Endodermal cell (in vitro differentiated cells): ENCODE results near the gene NAALADL2. TPM values are rescaled to one million over a fixed set of nuclear protein-coding genes. Genes with fewer than 3 reads are reported as not detected.

Experiments used
- DNase-seq: peaks from one replicate; pipeline ENCODE4 v3.0.0-alpha.2; 2017
- H3K27ac ChIP-seq: 2 replicates; pipeline ENCODE4 v1.5.1; 2013; ENCODE audit warnings: mild to moderate bottlenecking, low read depth, low read length, moderate library complexity
- H3K27me3 ChIP-seq: 2 replicates; pipeline ENCODE4 v1.6.1; 2013; ENCODE audit warnings: mild to moderate bottlenecking, low read length, moderate library complexity; ENCODE audit not compliant: insufficient read depth, control insufficient read depth, poor library complexity, severe bottlenecking
- H3K36me3 ChIP-seq: 2 replicates; pipeline ENCODE4 v1.7.0; 2013; ENCODE audit warnings: mild to moderate bottlenecking, low read length, moderate library complexity; ENCODE audit not compliant: control insufficient read depth, insufficient read depth
- H3K4me1 ChIP-seq: one replicate; pipeline ENCODE4 v1.7.0; 2013; ENCODE audit warnings: low read length; ENCODE audit not compliant: control insufficient read depth, insufficient read depth
- H3K4me3 ChIP-seq: 2 replicates; pipeline ENCODE4 v1.5.1; 2013; ENCODE audit warnings: mild to moderate bottlenecking, low read length, moderate library complexity
- H3K9ac ChIP-seq: 2 replicates; pipeline ENCODE4 v1.6.1; 2013; ENCODE audit warnings: mild to moderate bottlenecking, low read length, moderate library complexity; ENCODE audit not compliant: poor library complexity, severe bottlenecking; ENCODE audit errors: extremely low read depth
- H3K9me3 ChIP-seq: 2 replicates; pipeline ENCODE4 v1.6.1; 2013; ENCODE audit warnings: mild to moderate bottlenecking, low read length, moderate library complexity; ENCODE audit not compliant: control insufficient read depth
- H3K27ac Mint-ChIP-seq: 2 replicates; pipeline ENCODE4 v1.8.0; 2020; ENCODE audit warnings: mixed read lengths
- H3K27me3 Mint-ChIP-seq: 2 replicates; pipeline ENCODE4 v1.8.0; 2021; ENCODE audit warnings: mild to moderate bottlenecking, mixed read lengths; ENCODE audit not compliant: insufficient read depth
- H3K36me3 Mint-ChIP-seq: 2 replicates; pipeline ENCODE4 v1.8.0; 2020; ENCODE audit warnings: low read depth, mixed read lengths
- H3K4me1 Mint-ChIP-seq: 2 replicates; pipeline ENCODE4 v1.8.0; 2020; ENCODE audit warnings: mixed read lengths
- H3K4me3 Mint-ChIP-seq: 2 replicates; pipeline ENCODE4 v1.8.0; 2020; ENCODE audit warnings: mild to moderate bottlenecking, moderate library complexity, mixed read lengths
- H3K9me3 Mint-ChIP-seq: 2 replicates; pipeline ENCODE4 v1.8.0; 2020; ENCODE audit warnings: mild to moderate bottlenecking, mixed read lengths
- CTCF ChIP-seq: fragments of 200-600 bp; sonication (generic); conservative IDR thresholded peaks from 2 replicates; pipeline ENCODE4 v1.5.0; 2021; ENCODE audit warnings: antibody characterized with exemption, mild to moderate bottlenecking
- WGBS, 2 experiments: methylation state at CpG; one replicate each; pipeline versions ENCODE4 v1.1.5 to v1.1.7; 2013; ENCODE audit warnings: missing lambda C conversion rate in 2 of 2, mixed read lengths in 1 of 2; ENCODE audit not compliant: insufficient coverage in 1 of 2, insufficient read length in 1 of 2; 5-methylcytosine and 5-hydroxymethylcytosine counted together
- total RNA-seq, 2 donors: library from RNA; stranded (reverse); fragmentation: NEBNext Ultra II Directional in 1 of 2; extraction: Animal tissue kit (Norgen Biotek cat#: 25700) in 1 of 2; gene quantifications; 2 replicates in 1 of 2; 3 replicates in 1 of 2; pipeline ENCODE4 v1.2.1, GENCODE V29; 2021

NAALADL2 gene
- total RNA-seq, 2 donors from 2014 or later, result 1.6 to 1.8 TPM

DNA sequence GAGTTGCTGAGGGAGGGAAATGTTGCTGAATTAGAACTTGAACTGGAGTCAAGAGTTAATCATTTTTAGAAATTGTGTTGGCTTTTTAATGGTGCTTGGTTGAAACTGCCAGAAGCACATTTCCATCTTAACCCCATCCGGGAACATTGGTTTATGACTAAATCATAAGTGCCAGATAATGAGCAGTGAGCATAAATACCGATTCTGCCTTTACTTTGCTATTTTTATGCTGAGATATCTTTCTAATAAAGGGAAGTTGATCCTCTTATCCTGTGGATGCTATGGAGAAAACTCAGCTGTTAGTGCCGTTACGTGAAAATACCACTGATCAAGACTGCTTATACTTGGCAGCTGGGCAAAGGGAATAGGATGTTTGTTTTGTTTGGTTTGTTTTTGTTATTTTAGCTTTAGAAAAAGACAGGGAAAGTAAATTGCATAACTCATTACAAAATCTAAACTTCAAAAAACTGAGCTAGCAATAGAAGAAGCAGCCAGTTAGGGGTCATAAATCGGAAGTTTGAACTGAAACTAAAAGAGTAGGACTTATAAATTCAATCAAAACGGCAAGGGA, 813.1 kb downstream of the NAALADL2 start:
- H3K27me3 ChIP-seq, result no peaks in the 10 kb centered on the region
- peaks cover 3% of the 10 kb centered on the region for H3K4me1 ChIP-seq
- no peaks in the 10 kb centered on the region for H3K4me1 Mint-ChIP-seq
- H3K9me3 Mint-ChIP-seq, result no peaks in the 10 kb centered on the region
- DNase-seq, result no peak
- no peak for TF ChIP-seq CTCF
- no peak overlapping the region for H3K4me3 ChIP-seq
- H3K27ac ChIP-seq, result no peak overlapping the region
- H3K36me3 Mint-ChIP-seq, result no peaks in the 10 kb centered on the region
- no peak overlapping the region for H3K4me3 Mint-ChIP-seq
- no peak overlapping the region for H3K27ac Mint-ChIP-seq
- H3K27me3 Mint-ChIP-seq, result no peaks in the 10 kb centered on the region
- WGBS, 2 experiments, result 92 to 94% methylated on average over 5 to 6 of the region's 6 CpGs
- H3K9ac ChIP-seq, result no peak overlapping the region
- no peaks in the 10 kb centered on the region for H3K9me3 ChIP-seq
- no peaks in the 10 kb centered on the region for H3K36me3 ChIP-seq

DNA sequence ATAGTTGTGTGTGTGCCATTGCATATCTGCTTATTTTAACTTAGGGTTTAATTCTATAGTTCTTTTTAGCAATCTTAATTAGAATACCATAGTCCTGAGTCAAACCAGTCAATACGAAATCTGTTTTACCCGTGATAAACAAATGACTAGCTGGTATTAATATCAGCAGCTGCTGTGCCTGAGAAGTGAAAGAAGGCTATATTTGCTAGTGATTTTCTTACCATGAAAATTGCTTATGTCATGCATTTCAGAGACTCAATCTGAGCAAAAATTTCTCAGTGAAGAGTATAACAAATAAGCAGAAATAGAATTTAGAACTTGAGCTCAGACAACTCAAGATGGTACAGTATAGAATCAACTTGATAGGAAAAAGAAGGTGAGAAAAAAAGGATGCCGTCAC, 820.4 kb downstream of the NAALADL2 start:
- peaks cover 30% of the 10 kb centered on the region for H3K9me3 Mint-ChIP-seq
- Histone ChIP-seq H3K27ac (no peak overlapping the region), H3K36me3 (no peaks in the 10 kb centered on the region), H3K9me3 (peaks cover 22% of the 10 kb centered on the region), H3K4me1 (no peaks in the 10 kb centered on the region), H3K27me3 (no peaks in the 10 kb centered on the region), H3K4me3 (no peak overlapping the region), H3K9ac (no peak overlapping the region)
- 86 to 90% methylated on average over 2 to 3 of the region's 3 CpGs for WGBS, 2 experiments
- no peaks in the 10 kb centered on the region for H3K27me3 Mint-ChIP-seq
- no peak overlapping the region for H3K4me3 Mint-ChIP-seq
- no peak overlapping the region for H3K27ac Mint-ChIP-seq
- no peak for TF ChIP-seq CTCF
- H3K36me3 Mint-ChIP-seq, result peaks cover 2% of the 10 kb centered on the region
- H3K4me1 Mint-ChIP-seq, result no peaks in the 10 kb centered on the region
- no peak for DNase-seq

GRCh38 chr3:175692256-175692655, 833.1 kb downstream of the NAALADL2 start:
- H3K4me3 ChIP-seq, result no peak overlapping the region
- Mint-ChIP-seq H3K9me3 (no peaks in the 10 kb centered on the region), H3K27ac (no peak overlapping the region), H3K4me1 (peaks cover 4% of the 10 kb centered on the region), H3K27me3 (no peaks in the 10 kb centered on the region), H3K36me3 (no peaks in the 10 kb centered on the region), H3K4me3 (no peak overlapping the region)
- H3K4me1 ChIP-seq, result no peaks in the 10 kb centered on the region
- no peak overlapping the region for H3K9ac ChIP-seq
- 93 to 100% methylated on average over 1 to 2 of the region's 2 CpGs for WGBS, 2 experiments
- H3K27me3 ChIP-seq, result no peaks in the 10 kb centered on the region
- DNase-seq, result no peak
- H3K36me3 ChIP-seq, result no peaks in the 10 kb centered on the region
- no peaks in the 10 kb centered on the region for H3K9me3 ChIP-seq
- H3K27ac ChIP-seq, result no peak overlapping the region
- no peak for TF ChIP-seq CTCF
